HepG2 (cell line): ENCODE measurements around the gene EGFL8. TPM values are rescaled to one million over a fixed set of nuclear protein-coding genes. Genes with fewer than 3 reads are reported as not detected.
A peak's percentile ranks its signal among the peaks of the same experiment; 100 is the strongest.
"Not testable (repeated sequence)": the region's sequence is repeated elsewhere in the genome, so short reads cannot be mapped to it uniquely, and the experiment has no call there.

Experiments
- ATAC-seq: fragments of 200-7000 bp; cut with Tn5 transposase; 3 replicates; pipeline ENCODE4 v1.9.1; 2020; ENCODE audit warnings: mild to moderate bottlenecking, moderate library complexity
- BruUV-seq: library from RNA; stranded (reverse); fragments of 400-500 nt; replicated peaks from 2 replicates; lab custom pipeline; 2021; lab: Mats Ljungman, UMichigan
- CTCF ChIA-PET: fragments of 300-600 bp; formaldehyde crosslinking; extraction: SDS; loops from one replicate; lab custom pipeline; 2021; ENCODE audit warnings: low total read pairs, inconsistent platforms, low intra/inter-chr PET ratio; lab: Yijun Ruan, JAX
- POLR2A ChIA-PET: fragments of 350-600 bp; sonication (Branson Sonifier 250); formaldehyde crosslinking; loops from one replicate; lab custom pipeline; 2020; ENCODE audit warnings: antibody characterized with exemption, inconsistent platforms; lab: Yijun Ruan, JAX
- DNase-seq: peaks from one replicate; pipeline ENCODE4 v3.0.0-alpha.2; 2015; ENCODE audit warnings: low spot score
- FAIRE-seq: peaks from 3 replicates; lab custom pipeline; 2011; peaks lifted over from hg19 to GRCh38; lab: Jason Lieb, UNC
- H2AFZ ChIP-seq: one replicate; pipeline ENCODE4 v1.6.1; 2011; ENCODE audit warnings: low read length, inconsistent platforms
- H3K27ac ChIP-seq: fragments of 300-600 bp; 3 replicates; pipeline ENCODE4 v1.8.0; 2011; ENCODE audit warnings: mixed run types, mild to moderate bottlenecking, mixed read lengths, low read length, inconsistent platforms; ENCODE audit not compliant: insufficient read depth; ENCODE audit errors: extremely low read length
- H3K27me3 ChIP-seq, 2 experiments: fragments of 200-600 bp in 1 of 2; 2 replicates in 1 of 2; 3 replicates in 1 of 2; pipeline versions ENCODE4 v1.6.0 to v1.8.0; 2011; ENCODE audit warnings: low read length in 2 of 2, mild to moderate bottlenecking in 2 of 2, moderate library complexity in 2 of 2, inconsistent platforms in 1 of 2; ENCODE audit not compliant: insufficient read depth in 2 of 2, control insufficient read depth in 1 of 2
- H3K36me3 ChIP-seq, 2 experiments: fragments of 200-600 bp in 1 of 2; replicated peaks in 1 of 2; 2 replicates in 1 of 2; 3 replicates in 1 of 2; pipeline versions ENCODE4 v1.5.1 to v1.8.0; 2011; ENCODE audit warnings: low read length in 2 of 2, inconsistent platforms in 1 of 2; ENCODE audit not compliant: insufficient read depth in 2 of 2, control insufficient read depth in 1 of 2
- H3K4me1 ChIP-seq: 2 replicates; pipeline ENCODE4 v1.5.1; 2012; ENCODE audit warnings: low read length, inconsistent platforms; ENCODE audit not compliant: insufficient read depth
- H3K4me2 ChIP-seq: 2 replicates; pipeline ENCODE4 v1.6.0; 2011; ENCODE audit warnings: low read depth, low read length, inconsistent platforms
- H3K4me3 ChIP-seq, 3 experiments: fragments of 200-600 bp in 1 of 3; sonication (generic), shearing (Covaris generic) in 1 of 3; replicated peaks in 1 of 3; 2 replicates each; pipeline ENCODE4 v1.5.1; 2011 to 2016; ENCODE audit warnings: low read length in 3 of 3, inconsistent platforms in 2 of 3, low read depth in 2 of 3, mild to moderate bottlenecking in 2 of 3, control low read depth in 1 of 3, mixed read lengths in 1 of 3; ENCODE audit not compliant: insufficient read depth in 1 of 3
- H3K79me2 ChIP-seq: one replicate; pipeline ENCODE4 v1.6.1; 2011; ENCODE audit warnings: low read length, inconsistent platforms; ENCODE audit not compliant: insufficient read depth
- H3K9ac ChIP-seq: 2 replicates; pipeline ENCODE4 v1.6.0; 2011; ENCODE audit warnings: mild to moderate bottlenecking, low read depth, low read length, inconsistent platforms; ENCODE audit not compliant: insufficient read depth
- H3K9me3 ChIP-seq: 2 replicates; pipeline ENCODE4 v1.5.1; 2012; ENCODE audit warnings: mild to moderate bottlenecking, low read length
- H4K20me1 ChIP-seq: 2 replicates; pipeline ENCODE4 v1.6.0; 2011; ENCODE audit warnings: inconsistent platforms, mild to moderate bottlenecking, low read length, moderate library complexity; ENCODE audit not compliant: insufficient read depth
- ATF1 ChIP-seq: IDR thresholded peaks from 2 replicates; pipeline ENCODE4 v1.6.1; 2016; ENCODE audit warnings: mild to moderate bottlenecking, control low read depth
- ATF7 ChIP-seq, 2 experiments: fragments of 450-650 bp in 1 of 2; sonication (generic) in 1 of 2; formaldehyde crosslinking in 1 of 2; IDR thresholded peaks; 2 replicates each; pipeline versions ENCODE4 v1.4.0 to v1.6.1; 2016 to 2020; ENCODE audit warnings: antibody characterized with exemption in 1 of 2, mild to moderate bottlenecking in 1 of 2, missing genetic modification reagents in 1 of 2
- CEBPB ChIP-seq: IDR thresholded peaks from 2 replicates; pipeline ENCODE4 v1.6.1; 2011; ENCODE audit warnings: low read depth, low read length, improper control_type of control experiment, borderline replicate concordance
- CHD4 ChIP-seq: fragments of 200-600 bp; sonication (generic); IDR thresholded peaks from 2 replicates; pipeline ENCODE4 v1.7.0; 2017; ENCODE audit warnings: mild to moderate bottlenecking, low read length, borderline replicate concordance
- ELF1 ChIP-seq: sonication (generic); formaldehyde crosslinking; IDR thresholded peaks from 2 replicates; pipeline ENCODE4 v1.4.0; 2020; ENCODE audit warnings: missing genetic modification reagents
- HDAC6 ChIP-seq: fragments of 200-600 bp; sonication (generic); IDR thresholded peaks from 2 replicates; pipeline ENCODE4 v1.7.0; 2017; ENCODE audit warnings: mild to moderate bottlenecking, antibody characterized with exemption, low read length, low read depth
- ZNF10 ChIP-seq: sonication (generic); formaldehyde crosslinking; IDR thresholded peaks from 2 replicates; pipeline ENCODE4 v1.4.0; 2020; ENCODE audit warnings: mild to moderate bottlenecking, low read depth, missing genetic modification reagents, borderline replicate concordance
- ZNF709 ChIP-seq: sonication (generic); formaldehyde crosslinking; IDR thresholded peaks from 2 replicates; pipeline ENCODE4 v1.5.0; 2020; ENCODE audit warnings: mild to moderate bottlenecking, missing genetic modification reagents
- WGBS: methylation state at CpG from one replicate; pipeline ENCODE4 v1.1.6; 2017; ENCODE audit warnings: low lambda C conversion rate; 5-methylcytosine and 5-hydroxymethylcytosine counted together
- in situ Hi-C: cut with HindIII; loops from 2 replicates; pipeline ENCODE4 v1.10.0; 2017; ENCODE audit warnings: low pct_unique_long_range_greater_than_20kb; ENCODE audit not compliant: extremely low pct_ligation_motif_present
- intact Hi-C: fragments of 100-400 bp; cut with micrococcal nuclease; formaldehyde crosslinking; loops from one replicate; pipeline ENCODE4 v1.10.0; 2022; ENCODE audit not compliant: unreplicated experiment
- polyA plus RNA-seq, 8 experiments: library from polyadenylated mRNA; depleted of rRNA in 3 of 8; stranded (reverse) in 7 of 8; unstranded in 1 of 8; fragments of >200 nt; fragmentation: Illumina TruSeq in 4 of 8; extraction: Trizol in 4 of 8; gene quantifications; 2 replicates each; pipeline versions ENCODE4 v1.2.1 to v1.2.3, GENCODE V29; 2011 to 2016; ENCODE audit warnings: low read depth in 4 of 8, missing spikeins in 1 of 8, mixed read lengths in 1 of 8; ENCODE audit not compliant: insufficient read depth in 1 of 8
- total RNA-seq, 5 experiments: library from RNA; depleted of rRNA; stranded (reverse); fragments of >200 nt; fragmentation: Illumina TruSeq; extraction: Trizol; gene quantifications; 2 replicates each; pipeline ENCODE4 v1.2.3, GENCODE V29; 2016; ENCODE audit warnings: low read depth in 1 of 5
- TF ChIP-seq, protein P1 (sequence below): sonication (generic); formaldehyde crosslinking; IDR thresholded peaks from 2 replicates; pipeline ENCODE4 v1.9.0; 2021; ENCODE audit warnings: missing genetic modification reagents, mild to moderate bottlenecking, borderline replicate concordance
- TF ChIP-seq, protein P2 (sequence below): sonication (generic); formaldehyde crosslinking; IDR thresholded peaks from 2 replicates; pipeline ENCODE4 v1.8.1; 2023; ENCODE audit warnings: mild to moderate bottlenecking, missing genetic modification reagents
- TF ChIP-seq, protein P3 (sequence below): sonication (generic); formaldehyde crosslinking; IDR thresholded peaks from 2 replicates; pipeline ENCODE4 v1.4.0; 2020; ENCODE audit warnings: missing genetic modification reagents, borderline replicate concordance

Gene EGFL8
- total and polyA plus RNA-seq, 2 of the 13 experiments (the other 11 are each of a cell fraction or from before 2014, with no cell fraction given): 10.0 to 11.5 TPM

DNA sequence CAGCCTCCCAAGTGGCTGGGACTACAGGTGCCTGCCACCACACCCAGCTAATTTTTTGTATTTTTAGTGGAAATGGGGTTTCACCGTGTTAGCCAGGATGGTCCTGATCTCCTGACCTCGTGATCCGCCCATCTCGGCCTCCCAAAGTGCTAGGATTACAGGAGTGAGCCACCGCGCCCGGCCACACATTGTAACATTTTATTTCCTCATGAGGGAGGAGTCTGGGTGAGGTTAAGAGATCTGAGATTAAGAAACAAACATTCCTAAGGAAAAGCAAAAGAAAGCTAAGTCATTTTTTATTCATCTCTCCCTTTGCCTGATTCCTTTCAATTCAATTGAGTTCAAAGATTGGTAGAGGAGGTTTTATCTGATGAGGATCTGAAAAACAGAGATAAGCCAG is 20.2 kb upstream of the EGFL8 start:
- H2AFZ ChIP-seq, ATAC-seq, H3K9me3 ChIP-seq, in situ Hi-C loops, BruUV-seq, CTCF ChIA-PET, H3K4me3 ChIP-seq, DNase-seq, H3K27me3 ChIP-seq, H3K36me3 ChIP-seq, FAIRE-seq, H3K9ac ChIP-seq, H3K79me2 ChIP-seq, intact Hi-C loops, H3K27ac ChIP-seq, H3K4me2 ChIP-seq, H4K20me1 ChIP-seq: not testable (repeated sequence)
- WGBS: 50% methylated on average over 7 of the region's 7 CpGs
- peaks cover 37% of the 10 kb centered on the region for H3K4me1 ChIP-seq
- POLR2A ChIA-PET: interaction anchor here (1.1 to 1.2 kb wide), 2 partner anchors 9 to 15 kb away, joined by 3 to 4 read pairs; no protein-coding TSS in a partner anchor

DNA sequence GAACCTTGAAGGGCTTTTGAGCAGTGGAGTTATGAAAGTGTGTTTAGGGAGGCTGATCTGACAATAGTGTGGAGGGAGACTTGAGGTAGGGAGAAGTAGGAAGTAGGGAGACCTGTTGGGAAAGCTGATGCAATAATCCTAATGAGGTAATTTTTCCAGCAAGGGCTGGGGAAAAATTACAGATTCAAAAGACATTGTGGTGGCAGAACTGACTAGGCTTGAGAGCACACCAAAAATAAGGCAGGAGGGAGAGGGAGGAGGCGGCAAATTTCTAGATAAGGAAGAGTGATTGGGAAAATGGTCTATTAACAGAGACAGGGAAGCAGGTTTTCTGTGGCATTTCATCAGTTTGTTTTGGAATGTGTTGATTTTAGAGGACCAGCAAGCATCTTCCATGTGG is 18.1 kb upstream of the EGFL8 start:
- Histone ChIP-seq H3K4me1 (peaks cover 20% of the 10 kb centered on the region), H3K79me2 (no peaks in the 10 kb centered on the region), H3K9ac (no peak overlapping the region), H3K4me2 (no peak overlapping the region), H2AFZ (peak overlapping the region; percentile 29), H4K20me1 (no peaks in the 10 kb centered on the region), H3K36me3 (no peaks in the 10 kb centered on the region), H3K27me3 (peaks cover 0 to 5% of the 10 kb centered on the region in 2 experiments; a peak in 1 of 5 replicates), H3K27ac (no peak overlapping the region), H3K4me3 (no peak overlapping the region), H3K9me3 (no peaks in the 10 kb centered on the region)
- DNase-seq (no peak), ATAC-seq (no peak), FAIRE-seq (no peak)
- CTCF ChIA-PET: no interaction called here
- 70% methylated on average over 1 of the region's 1 CpG for WGBS
- intact Hi-C loops: no loop called here
- no TSS peak for BruUV-seq
- in situ Hi-C loops: no loop called here
- POLR2A ChIA-PET: interaction anchor here (1.2 to 1.4 kb wide), 2 partner anchors 18 to 30 kb away, joined by 3 to 4 read pairs; partner anchors contain the start of gene ATF6B
- TF ChIP-seq CEBPB (peak; percentile 52; the same call in 1 of the 2 replicates), ATF7 (IDR thresholded peaks at IDR 0.05) (peak; percentile 43; the same call in 1 of the 2 replicates), ATF7 (CRISPR knock-in tag; IDR thresholded peaks at IDR 0.05) (no peak), CHD4 (no peak), ELF1 (CRISPR knock-in tag) (0 out of 2 replicates have a peak, but pooled peaks have one; percentile 14), ZNF709 (CRISPR knock-in tag) (no peak), ATF1 (CRISPR knock-in tag) (no peak), HDAC6 (no peak), ZNF10 (CRISPR knock-in tag) (no peak)
- TF ChIP-seq, protein P1, sequence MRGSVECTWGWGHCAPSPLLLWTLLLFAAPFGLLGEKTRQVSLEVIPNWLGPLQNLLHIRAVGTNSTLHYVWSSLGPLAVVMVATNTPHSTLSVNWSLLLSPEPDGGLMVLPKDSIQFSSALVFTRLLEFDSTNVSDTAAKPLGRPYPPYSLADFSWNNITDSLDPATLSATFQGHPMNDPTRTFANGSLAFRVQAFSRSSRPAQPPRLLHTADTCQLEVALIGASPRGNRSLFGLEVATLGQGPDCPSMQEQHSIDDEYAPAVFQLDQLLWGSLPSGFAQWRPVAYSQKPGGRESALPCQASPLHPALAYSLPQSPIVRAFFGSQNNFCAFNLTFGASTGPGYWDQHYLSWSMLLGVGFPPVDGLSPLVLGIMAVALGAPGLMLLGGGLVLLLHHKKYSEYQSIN (CRISPR knock-in tag): no peak
- TF ChIP-seq, protein P2, sequence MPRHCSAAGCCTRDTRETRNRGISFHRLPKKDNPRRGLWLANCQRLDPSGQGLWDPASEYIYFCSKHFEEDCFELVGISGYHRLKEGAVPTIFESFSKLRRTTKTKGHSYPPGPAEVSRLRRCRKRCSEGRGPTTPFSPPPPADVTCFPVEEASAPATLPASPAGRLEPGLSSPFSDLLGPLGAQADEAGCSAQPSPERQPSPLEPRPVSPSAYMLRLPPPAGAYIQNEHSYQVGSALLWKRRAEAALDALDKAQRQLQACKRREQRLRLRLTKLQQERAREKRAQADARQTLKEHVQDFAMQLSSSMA (CRISPR knock-in tag): no peak
- TF ChIP-seq, protein P3, sequence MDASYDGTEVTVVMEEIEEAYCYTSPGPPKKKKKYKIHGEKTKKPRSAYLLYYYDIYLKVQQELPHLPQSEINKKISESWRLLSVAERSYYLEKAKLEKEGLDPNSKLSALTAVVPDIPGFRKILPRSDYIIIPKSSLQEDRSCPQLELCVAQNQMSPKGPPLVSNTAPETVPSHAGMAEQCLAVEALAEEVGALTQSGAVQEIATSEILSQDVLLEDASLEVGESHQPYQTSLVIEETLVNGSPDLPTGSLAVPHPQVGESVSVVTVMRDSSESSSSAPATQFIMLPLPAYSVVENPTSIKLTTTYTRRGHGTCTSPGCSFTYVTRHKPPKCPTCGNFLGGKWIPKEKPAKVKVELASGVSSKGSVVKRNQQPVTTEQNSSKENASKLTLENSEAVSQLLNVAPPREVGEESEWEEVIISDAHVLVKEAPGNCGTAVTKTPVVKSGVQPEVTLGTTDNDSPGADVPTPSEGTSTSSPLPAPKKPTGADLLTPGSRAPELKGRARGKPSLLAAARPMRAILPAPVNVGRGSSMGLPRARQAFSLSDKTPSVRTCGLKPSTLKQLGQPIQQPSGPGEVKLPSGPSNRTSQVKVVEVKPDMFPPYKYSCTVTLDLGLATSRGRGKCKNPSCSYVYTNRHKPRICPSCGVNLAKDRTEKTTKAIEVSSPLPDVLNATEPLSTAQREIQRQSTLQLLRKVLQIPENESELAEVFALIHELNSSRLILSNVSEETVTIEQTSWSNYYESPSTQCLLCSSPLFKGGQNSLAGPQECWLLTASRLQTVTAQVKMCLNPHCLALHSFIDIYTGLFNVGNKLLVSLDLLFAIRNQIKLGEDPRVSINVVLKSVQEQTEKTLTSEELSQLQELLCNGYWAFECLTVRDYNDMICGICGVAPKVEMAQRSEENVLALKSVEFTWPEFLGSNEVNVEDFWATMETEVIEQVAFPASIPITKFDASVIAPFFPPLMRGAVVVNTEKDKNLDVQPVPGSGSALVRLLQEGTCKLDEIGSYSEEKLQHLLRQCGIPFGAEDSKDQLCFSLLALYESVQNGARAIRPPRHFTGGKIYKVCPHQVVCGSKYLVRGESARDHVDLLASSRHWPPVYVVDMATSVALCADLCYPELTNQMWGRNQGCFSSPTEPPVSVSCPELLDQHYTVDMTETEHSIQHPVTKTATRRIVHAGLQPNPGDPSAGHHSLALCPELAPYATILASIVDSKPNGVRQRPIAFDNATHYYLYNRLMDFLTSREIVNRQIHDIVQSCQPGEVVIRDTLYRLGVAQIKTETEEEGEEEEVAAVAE (CRISPR knock-in tag): no peak
